IMR-90 (cell line): ENCODE results near the gene SLC38A3. TPM values are rescaled to one million over a fixed set of nuclear protein-coding genes. Genes with fewer than 3 reads are reported as not detected.
A peak's percentile ranks its signal among the peaks of the same experiment; 100 is the strongest.

Experiments
- ATAC-seq: fragments of 200-7000 bp; cut with Tn5 transposase; 2 replicates; pipeline ENCODE4 v1.9.1; 2020; ENCODE audit warnings: low read depth, mild to moderate bottlenecking, moderate library complexity
- BruUV-seq: library from RNA; stranded (reverse); fragments of 400-500 nt; replicated peaks from 2 replicates; lab custom pipeline; 2021; lab: Mats Ljungman, UMichigan
- CTCF ChIA-PET: fragments of 300-600 bp; formaldehyde crosslinking; extraction: SDS; loops from one replicate; lab custom pipeline; 2021; ENCODE audit warnings: antibody characterized with exemption; lab: Yijun Ruan, JAX
- POLR2A ChIA-PET: fragments of 300-600 bp; sonication (Branson Sonifier 250); formaldehyde crosslinking; loops from one replicate; lab custom pipeline; 2022; ENCODE audit warnings: antibody characterized with exemption; ENCODE audit not compliant: unreplicated experiment; lab: Charles Lee
- DNase-seq: peaks from one replicate; pipeline ENCODE4 v3.0.0; 2013
- H2AFZ ChIP-seq: replicated peaks from 2 replicates; pipeline ENCODE3; 2013; ENCODE audit warnings: low read length, mild to moderate bottlenecking; ENCODE audit not compliant: poor library complexity
- H2AK5ac ChIP-seq: 2 replicates; pipeline ENCODE4 v1.6.1; 2013; ENCODE audit warnings: low read depth, low read length, inconsistent platforms
- H2AK9ac ChIP-seq: replicated peaks from 2 replicates; pipeline ENCODE3; 2013; ENCODE audit warnings: mild to moderate bottlenecking, low read depth, low read length, moderate library complexity; ENCODE audit not compliant: poor library complexity
- H2BK120ac ChIP-seq: 2 replicates; pipeline ENCODE4 v1.6.1; 2013; ENCODE audit warnings: low read depth, low read length, inconsistent platforms
- H2BK15ac ChIP-seq: 3 replicates; pipeline ENCODE4 v1.6.1; 2013; ENCODE audit warnings: low read depth, low read length, inconsistent platforms
- H2BK20ac ChIP-seq: 2 replicates; pipeline ENCODE4 v1.6.1; 2013; ENCODE audit warnings: low read depth, mild to moderate bottlenecking, inconsistent platforms, low read length, moderate library complexity
- H2BK5ac ChIP-seq: 2 replicates; pipeline ENCODE4 v1.6.1; 2013; ENCODE audit warnings: mild to moderate bottlenecking, low read depth, low read length, inconsistent platforms; ENCODE audit not compliant: poor library complexity, severe bottlenecking
- H3K14ac ChIP-seq: replicated peaks from 2 replicates; pipeline ENCODE4 v1.6.1; 2013; ENCODE audit warnings: low read depth, low read length, inconsistent platforms
- H3K18ac ChIP-seq: 2 replicates; pipeline ENCODE4 v1.6.1; 2013; ENCODE audit warnings: low read depth, low read length, control low read depth
- H3K23ac ChIP-seq: 2 replicates; pipeline ENCODE4 v1.6.1; 2013; ENCODE audit warnings: low read depth, low read length, inconsistent platforms
- H3K27ac ChIP-seq: 2 replicates; pipeline ENCODE4 v1.5.1; 2013; ENCODE audit warnings: mild to moderate bottlenecking, control low read depth, low read length; ENCODE audit not compliant: insufficient read depth
- H3K27me3 ChIP-seq: 2 replicates; pipeline ENCODE4 v1.6.1; 2013; ENCODE audit warnings: low read length; ENCODE audit not compliant: control insufficient read depth, insufficient read depth
- H3K36me3 ChIP-seq: 2 replicates; pipeline ENCODE4 v1.6.1; 2013; ENCODE audit warnings: low read length, mixed read lengths; ENCODE audit not compliant: control insufficient read depth, insufficient read depth
- H3K4ac ChIP-seq: 2 replicates; pipeline ENCODE4 v1.6.1; 2013; ENCODE audit warnings: low read depth, low read length, inconsistent platforms
- H3K4me1 ChIP-seq: 2 replicates; pipeline ENCODE4 v1.6.1; 2013; ENCODE audit warnings: low read length, mixed read lengths; ENCODE audit not compliant: control insufficient read depth, insufficient read depth
- H3K4me2 ChIP-seq: 2 replicates; pipeline ENCODE4 v1.6.1; 2013; ENCODE audit warnings: low read depth, mild to moderate bottlenecking, control low read depth, low read length, moderate library complexity
- H3K4me3 ChIP-seq: 2 replicates; pipeline ENCODE4 v1.5.1; 2013; ENCODE audit warnings: low read depth, mild to moderate bottlenecking, control low read depth, low read length, moderate library complexity; ENCODE audit not compliant: insufficient read depth
- H3K56ac ChIP-seq: 2 replicates; pipeline ENCODE4 v1.6.1; 2013; ENCODE audit warnings: low read length, inconsistent platforms; ENCODE audit not compliant: insufficient read depth; ENCODE audit errors: extremely low read depth
- H3K79me1 ChIP-seq, 2 experiments: 2 replicates each; pipeline ENCODE4 v1.6.1; 2013; ENCODE audit warnings: low read length in 2 of 2, inconsistent platforms in 1 of 2, low read depth in 1 of 2
- H3K9ac ChIP-seq: 2 replicates; pipeline ENCODE4 v1.6.1; 2013; ENCODE audit warnings: low read depth, low read length, control low read depth
- H3K9me1 ChIP-seq: 2 replicates; pipeline ENCODE4 v1.6.1; 2013; ENCODE audit warnings: low read length, inconsistent platforms; ENCODE audit not compliant: insufficient read depth
- H3K9me3 ChIP-seq: 2 replicates; pipeline ENCODE4 v1.6.1; 2013; ENCODE audit warnings: low read length; ENCODE audit not compliant: control insufficient read depth, insufficient read depth
- H4K20me1 ChIP-seq: 2 replicates; pipeline ENCODE4 v1.6.1; 2013; ENCODE audit warnings: low read length, inconsistent platforms; ENCODE audit not compliant: insufficient read depth
- H4K5ac ChIP-seq: 2 replicates; pipeline ENCODE4 v1.6.1; 2013; ENCODE audit warnings: mild to moderate bottlenecking, low read depth, low read length, control low read depth
- H4K8ac ChIP-seq, 2 experiments: 2 replicates each; pipeline ENCODE4 v1.6.1; 2013; ENCODE audit warnings: low read depth in 2 of 2, low read length in 2 of 2, control low read depth in 1 of 2, inconsistent platforms in 1 of 2
- H4K91ac ChIP-seq: 2 replicates; pipeline ENCODE4 v1.6.1; 2013; ENCODE audit warnings: low read depth, low read length, inconsistent platforms; ENCODE audit not compliant: insufficient read depth
- CHD1 ChIP-seq: IDR thresholded peaks from 2 replicates; pipeline ENCODE4 v1.6.1; 2012; ENCODE audit warnings: low read depth, low read length, improper control_type of control experiment
- CTCF ChIP-seq: conservative IDR thresholded peaks from 2 replicates; pipeline ENCODE4 v1.5.1; 2012; ENCODE audit warnings: mild to moderate bottlenecking, low read depth, low read length, improper control_type of control experiment
- ELK1 ChIP-seq: fragments of 150-350 bp; IDR thresholded peaks from 2 replicates; pipeline ENCODE4 v1.6.1; 2016; ENCODE audit warnings: low read depth, mild to moderate bottlenecking, low read length, moderate library complexity, borderline replicate concordance
- FOS ChIP-seq: fragments of 150-350 bp; IDR thresholded peaks from 2 replicates; pipeline ENCODE4 v1.6.1; 2016; ENCODE audit warnings: low read depth, low read length
- MAFK ChIP-seq: IDR thresholded peaks from 2 replicates; pipeline ENCODE4 v1.6.1; 2012; ENCODE audit warnings: low read depth, low read length, improper control_type of control experiment
- MAZ ChIP-seq: IDR thresholded peaks from 2 replicates; pipeline ENCODE4 v1.6.1; 2012; ENCODE audit warnings: low read depth, mild to moderate bottlenecking, low read length, improper control_type of control experiment, moderate library complexity, borderline replicate concordance
- MXI1 ChIP-seq: IDR thresholded peaks from 2 replicates; pipeline ENCODE4 v1.6.1; 2012; ENCODE audit warnings: low read depth, mild to moderate bottlenecking, low read length, moderate library complexity, borderline replicate concordance
- POLR2A ChIP-seq: IDR thresholded peaks from 2 replicates; pipeline ENCODE4 v1.6.1; 2012; ENCODE audit warnings: mild to moderate bottlenecking, low read depth, low read length
- RAD21 ChIP-seq: IDR thresholded peaks from 2 replicates; pipeline ENCODE4 v1.6.1; 2012; ENCODE audit warnings: low read length, improper control_type of control experiment
- RCOR1 ChIP-seq: IDR thresholded peaks from 2 replicates; pipeline ENCODE4 v1.6.1; 2012; ENCODE audit warnings: mild to moderate bottlenecking, low read length, improper control_type of control experiment; ENCODE audit not compliant: insufficient replicate concordance
- SMC3 ChIP-seq: fragments of 150-350 bp; IDR thresholded peaks from 2 replicates; pipeline ENCODE4 v1.6.1; 2016; ENCODE audit warnings: low read depth, mild to moderate bottlenecking, antibody characterized with exemption, low read length, moderate library complexity
- USF2 ChIP-seq: fragments of 150-350 bp; IDR thresholded peaks from 2 replicates; pipeline ENCODE4 v1.6.1; 2017; ENCODE audit warnings: mild to moderate bottlenecking, antibody characterized with exemption, low read length, low read depth
- WGBS, 2 experiments: methylation state at CpG; one replicate each; pipeline versions ENCODE4 v1.1.5 to v1.1.7; 2013; ENCODE audit warnings: missing lambda C conversion rate in 2 of 2; ENCODE audit not compliant: insufficient read length in 1 of 2; ENCODE audit errors: extremely low coverage in 2 of 2; 5-methylcytosine and 5-hydroxymethylcytosine counted together
- dilution Hi-C: fragments of 300-500 bp; cut with HindIII; formaldehyde crosslinking; loops from one replicate; pipeline ENCODE4 v1.14.3; 2018; ENCODE audit warnings: low sequenced_read_pairs; ENCODE audit not compliant: unreplicated experiment
- in situ Hi-C: fragments of 300-500 bp; cut with MboI; formaldehyde crosslinking; loops from 3 replicates; pipeline ENCODE4 v1.14.3; 2019; ENCODE audit warnings: low sequenced_read_pairs, inconsistent platforms, mixed read lengths
- intact Hi-C: fragments of 100-400 bp; cut with micrococcal nuclease; formaldehyde crosslinking; loops from 2 replicates; pipeline ENCODE4 v1.10.0; 2022
- polyA plus RNA-seq, 3 experiments: library from polyadenylated mRNA; depleted of rRNA; stranded (reverse); fragments of >200 nt; gene quantifications; 2 replicates each; pipeline ENCODE4 v1.2.3, GENCODE V29; 2012; ENCODE audit warnings: low replicate concordance in 1 of 3
- total RNA-seq: library from RNA; depleted of rRNA; stranded (reverse); fragments of >200 nt; gene quantifications from 2 replicates; pipeline ENCODE4 v1.2.3, GENCODE V29; 2012

The SLC38A3 gene
- total and polyA plus RNA-seq, 2 of the 4 experiments (the other 2 are of a cell fraction) = 0.12 to 0.36 TPM

GRCh38 chr3:50255251-50255615 is 50.2 kb downstream of the SLC38A3 start (continued):
- no peak for TF ChIP-seq USF2

GRCh38 chr3:50256978-50257890 is 52.2 kb downstream of the SLC38A3 start:
- no peak for ATAC-seq
- no TSS peak for BruUV-seq
- 95% methylated on average over 12 of the region's 20 CpGs; no CpG with 5 or more reads in 1 of the 2 experiments for WGBS, 2 experiments
- TF ChIP-seq CTCF = peak; percentile 56
- TF ChIP-seq MAFK = no peak
- no peak for TF ChIP-seq FOS
- TF ChIP-seq RAD21 = peak; percentile 57
- no peak for TF ChIP-seq ELK1
- no peak for TF ChIP-seq CHD1
- no peak for TF ChIP-seq POLR2A
- TF ChIP-seq MAZ = no peak
- TF ChIP-seq RCOR1 = no peak
- no peak for TF ChIP-seq MXI1
- peak; percentile 55; the same call in 1 of the 2 replicates for TF ChIP-seq SMC3

More at GRCh38 chr3:50256978-50257890, 52.2 kb downstream of the SLC38A3 start:
- no peak overlapping the region for H2AK9ac ChIP-seq
- no peak overlapping the region for H3K27ac ChIP-seq
- no peak overlapping the region for H2BK5ac ChIP-seq
- no peak overlapping the region for H3K4ac ChIP-seq
- intact Hi-C loops (no loop called here), dilution Hi-C loops (no loop called here), in situ Hi-C loops (no loop called here)
- no peak for DNase-seq
- H3K14ac ChIP-seq = no peak overlapping the region
- H3K18ac ChIP-seq = no peak overlapping the region
- H2BK120ac ChIP-seq = no peak overlapping the region
- peaks cover 24 to 73% of the 10 kb centered on the region in 2 experiments for H3K79me1 ChIP-seq
- H2AK5ac ChIP-seq = no peak overlapping the region
- H2BK20ac ChIP-seq = no peak overlapping the region
- ChIA-PET CTCF (interaction anchor here (0.6 to 2.1 kb wide), 4 partner anchors 8 to 30 kb away, joined by 4 to 6 read pairs (median 5); no protein-coding TSS in a partner anchor), POLR2A (no interaction called here)
- no peak overlapping the region for H3K4me3 ChIP-seq
- no peak overlapping the region for H3K9ac ChIP-seq
- no peak overlapping the region for H2BK15ac ChIP-seq
- H3K9me1 ChIP-seq = 0 out of 2 replicates have a peak, but pooled peaks cover 2% of the 10 kb centered on the region
- H3K36me3 ChIP-seq = peaks cover 51% of the 10 kb centered on the region
- peak overlapping the region; percentile 34 for H2AFZ ChIP-seq
- peaks cover 39% of the 10 kb centered on the region for H4K20me1 ChIP-seq
- H3K56ac ChIP-seq = no peak overlapping the region
- H4K91ac ChIP-seq = no peak overlapping the region
- no peak overlapping the region for H3K4me2 ChIP-seq
- H3K27me3 ChIP-seq = no peaks in the 10 kb centered on the region
- H3K23ac ChIP-seq = no peak overlapping the region
- no peaks in the 10 kb centered on the region for H3K9me3 ChIP-seq
- H3K4me1 ChIP-seq = peaks cover 19% of the 10 kb centered on the region
- no peak overlapping the region for H4K8ac ChIP-seq
- no peak overlapping the region for H4K5ac ChIP-seq
